Measurements from ENCODE around the gene TOM1.

The TOM1 gene

DNA sequence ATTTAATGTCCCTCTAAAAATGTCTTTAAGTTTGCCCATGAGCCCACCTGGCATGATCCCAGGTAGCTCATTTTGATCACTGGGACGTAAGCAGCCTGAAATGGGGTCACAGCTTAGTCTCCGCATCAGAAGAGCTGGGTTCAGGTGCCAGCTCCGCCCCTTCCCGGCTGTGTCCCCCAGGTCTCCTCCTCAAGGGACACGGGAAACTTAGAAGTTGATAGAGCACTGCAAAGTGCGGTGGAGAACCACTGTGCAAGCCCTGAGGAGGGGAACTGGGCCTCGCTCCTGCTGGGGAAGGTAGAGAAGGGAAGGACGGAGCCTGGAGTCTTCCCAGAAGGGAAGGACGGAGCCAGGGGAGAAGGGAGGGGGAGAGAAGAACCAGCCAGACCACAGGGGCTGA is 7.7 kb downstream of the TOM1 start:
- DNase-seq (ENCODE audit: low read depth, low spot score), result no peak

DNA sequence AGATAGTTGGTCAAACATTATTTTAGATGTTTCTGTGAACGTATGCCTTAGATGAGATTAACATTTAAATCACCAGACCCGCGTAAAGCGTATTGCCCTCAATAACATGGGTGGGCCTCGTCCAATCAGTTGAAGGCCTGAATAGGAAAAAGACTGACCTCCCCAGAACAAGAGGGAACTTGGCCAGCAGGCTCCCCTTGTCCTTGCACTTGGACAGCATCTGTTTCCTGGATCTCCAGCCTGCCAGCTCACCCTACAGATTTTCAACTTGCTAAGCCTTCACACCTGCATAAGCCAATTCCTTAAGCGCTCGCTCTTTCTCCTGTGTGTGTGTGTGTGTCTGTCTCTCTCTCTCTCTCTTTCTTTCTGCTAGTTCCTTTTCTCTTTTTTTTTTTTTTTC is 8.2 kb downstream of the TOM1 start:
- no peak for DNase-seq (ENCODE audit: low read depth, low spot score)

DNA sequence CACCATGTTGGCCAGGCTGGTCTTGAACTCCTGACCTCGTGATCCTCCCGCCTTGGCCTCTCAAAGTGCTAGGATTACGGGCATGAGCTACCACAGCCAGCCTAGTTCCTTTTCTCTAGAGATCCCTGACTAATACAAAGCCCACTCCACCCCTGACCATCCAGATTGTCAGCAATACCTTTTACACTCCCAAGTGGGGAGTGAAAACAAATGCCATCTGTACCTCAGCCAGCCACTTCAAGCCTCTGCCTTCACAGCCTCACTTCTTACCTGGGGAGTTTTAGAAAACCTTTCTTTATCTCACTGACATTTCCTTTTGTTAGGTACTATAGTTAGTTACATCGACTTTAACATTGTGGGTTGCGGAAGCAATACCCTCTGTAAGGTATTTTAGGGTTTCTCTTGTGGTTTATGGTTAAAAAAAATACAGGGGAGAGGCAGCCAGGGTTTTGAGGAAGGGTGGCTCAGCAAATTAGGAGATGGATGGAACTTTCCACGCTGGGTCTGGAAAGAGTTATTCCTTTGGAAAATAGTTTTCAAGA is 8.9 kb downstream of the TOM1 start:
- DNase-seq (ENCODE audit: low read depth, low spot score), result no peak

DNA sequence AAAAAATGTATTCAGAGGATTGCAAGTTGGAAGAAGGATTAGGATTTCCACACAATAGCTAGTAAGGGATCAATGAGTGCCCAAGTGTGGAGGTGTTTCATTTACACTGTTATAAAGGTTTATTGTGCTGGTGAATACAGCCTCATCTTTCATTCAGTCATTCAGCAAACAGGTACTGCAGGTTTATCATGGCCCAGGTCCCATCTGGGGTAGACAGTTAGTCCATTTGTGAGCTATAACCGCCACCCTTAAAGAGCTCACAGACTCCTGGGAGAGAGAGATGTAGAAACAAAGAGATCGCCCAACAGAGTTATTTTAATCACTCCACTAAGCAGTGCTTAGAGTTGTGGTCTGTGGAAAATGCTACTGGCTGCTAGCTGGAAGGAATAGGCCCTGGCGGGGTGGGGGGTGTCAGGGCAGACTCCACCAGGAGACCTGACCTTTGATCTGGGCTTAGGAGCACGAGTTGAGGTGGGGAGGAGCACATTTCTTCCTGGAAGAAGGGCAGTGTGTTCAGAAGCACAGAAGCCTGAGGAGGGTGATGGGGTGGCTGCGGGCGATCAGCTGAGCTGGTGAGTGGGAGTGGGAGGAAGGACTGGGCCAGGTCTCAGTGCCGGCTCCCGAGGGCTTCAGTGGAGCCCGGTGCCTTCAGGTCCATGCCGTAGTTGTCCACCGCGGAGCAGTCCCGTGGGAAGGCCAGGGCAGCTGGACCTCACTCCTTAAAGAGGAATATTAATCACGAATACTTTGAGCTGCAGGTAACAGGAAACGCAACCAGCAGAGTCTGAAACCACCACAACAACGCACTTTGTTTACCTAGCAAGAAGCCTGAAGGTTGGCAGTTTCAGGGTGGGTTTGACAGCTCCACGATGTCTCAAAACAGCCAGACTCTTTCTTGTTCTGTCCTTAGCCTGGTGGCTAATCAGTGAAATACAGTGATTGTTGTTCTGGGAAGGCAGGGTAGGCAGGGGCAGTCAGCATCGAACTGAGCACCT is 11.2 kb downstream of the TOM1 start:
- no peak for DNase-seq (ENCODE audit: low read depth, low spot score)

DNA sequence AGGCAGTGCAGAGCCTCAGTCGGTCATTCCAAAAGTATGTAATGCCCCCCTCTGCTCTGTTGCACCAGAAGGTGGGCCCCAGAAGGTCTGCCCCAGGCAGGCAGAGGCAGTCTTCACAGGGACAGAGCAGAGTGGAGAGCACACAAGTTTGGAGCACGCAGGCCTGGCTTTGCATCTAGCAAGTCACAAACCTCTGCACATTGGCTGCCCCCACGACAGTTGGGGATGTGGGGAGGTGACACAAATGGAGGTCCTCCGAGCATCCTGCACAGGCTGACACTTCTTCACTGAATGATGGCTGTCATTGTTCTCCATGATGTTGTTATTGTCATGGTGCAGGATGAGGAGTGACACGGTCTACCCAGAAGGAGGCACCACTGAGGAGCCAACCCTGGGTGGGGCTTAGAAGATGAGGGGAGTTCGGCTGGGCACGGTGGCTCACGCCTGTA is 11.9 kb downstream of the TOM1 start:
- DNase-seq (ENCODE audit: low read depth, low spot score), result no peak

DNA sequence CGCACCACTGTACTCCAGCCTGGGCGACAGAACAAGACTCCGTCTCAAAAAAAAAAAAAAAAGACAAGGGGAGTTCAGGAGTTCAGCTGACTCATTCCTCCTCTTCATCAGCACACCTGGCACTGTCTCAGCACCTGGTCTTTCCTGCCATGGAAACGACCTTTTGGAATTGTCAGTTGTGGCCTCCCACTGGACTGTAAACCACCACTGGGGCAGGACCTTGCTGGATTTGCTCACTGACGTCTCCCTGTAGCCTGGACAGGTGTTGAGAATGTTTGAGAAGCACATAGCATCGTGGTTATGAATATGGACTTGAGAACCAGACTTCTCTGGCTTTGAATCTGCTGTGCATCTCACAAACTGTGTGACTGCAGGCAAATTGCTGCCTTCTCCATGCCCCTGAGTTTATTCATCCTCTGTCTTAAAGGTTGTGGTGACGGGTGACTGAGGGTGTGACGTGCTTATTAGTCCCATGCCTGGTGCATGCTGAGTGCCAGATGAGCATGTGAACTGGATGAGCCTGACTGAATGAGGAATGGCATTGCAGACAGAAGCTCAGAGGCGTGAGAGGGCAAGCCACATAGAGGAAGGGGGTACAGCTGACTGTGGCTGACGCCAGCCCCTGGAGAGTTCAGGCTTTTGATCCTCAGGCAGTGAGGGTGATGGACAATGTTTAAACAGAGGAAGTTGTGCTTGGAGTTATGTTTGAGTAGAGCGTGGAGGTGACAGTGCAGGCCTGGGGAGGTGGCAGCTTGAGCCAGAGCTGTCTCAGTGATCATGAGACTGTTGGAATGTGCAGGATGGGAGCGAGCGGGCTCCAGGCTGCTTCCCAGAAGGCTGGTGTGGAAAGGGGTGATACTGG is 12.7 kb downstream of the TOM1 start:
- no peak for DNase-seq (ENCODE audit: low read depth, low spot score)

DNA sequence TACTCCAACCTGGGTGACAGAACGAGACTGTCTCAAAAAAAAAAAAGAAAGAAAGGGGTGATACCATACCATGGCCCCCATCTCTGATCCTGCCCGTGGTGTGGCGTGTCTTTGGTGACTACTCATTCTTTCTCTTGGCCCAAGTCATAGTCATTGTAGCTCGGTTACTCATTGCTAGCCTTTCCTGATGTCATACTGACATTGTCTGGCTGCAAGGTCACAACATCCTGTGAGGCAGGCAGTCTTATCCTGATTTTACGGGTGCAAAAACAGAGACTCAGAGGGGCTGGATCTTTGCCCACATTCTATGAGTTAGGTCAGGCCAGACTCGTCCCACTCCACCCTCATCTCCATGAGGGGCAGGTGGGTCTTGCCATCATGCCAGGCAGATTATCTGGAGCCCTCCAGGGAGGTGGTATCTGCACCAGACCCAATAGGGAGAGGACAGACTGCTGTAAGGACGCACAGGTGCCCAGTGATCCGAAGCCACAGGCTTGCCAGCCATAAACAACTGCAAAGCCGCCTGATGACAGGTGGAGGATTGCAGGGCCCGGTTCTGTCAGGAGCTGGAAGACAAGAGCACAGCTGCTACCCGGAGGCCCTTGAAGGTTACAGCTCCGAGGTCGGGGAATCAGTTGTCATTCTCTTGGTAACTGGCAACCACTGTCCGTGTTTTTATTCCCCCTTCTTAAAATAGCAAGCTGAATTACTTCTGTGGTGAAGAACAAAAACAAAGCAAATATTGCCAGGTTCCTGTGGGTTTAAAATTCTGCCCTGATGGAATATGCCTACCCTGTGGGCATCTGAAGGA is 13.8 kb downstream of the TOM1 start:
- no peak for DNase-seq (ENCODE audit: low read depth, low spot score)

DNA sequence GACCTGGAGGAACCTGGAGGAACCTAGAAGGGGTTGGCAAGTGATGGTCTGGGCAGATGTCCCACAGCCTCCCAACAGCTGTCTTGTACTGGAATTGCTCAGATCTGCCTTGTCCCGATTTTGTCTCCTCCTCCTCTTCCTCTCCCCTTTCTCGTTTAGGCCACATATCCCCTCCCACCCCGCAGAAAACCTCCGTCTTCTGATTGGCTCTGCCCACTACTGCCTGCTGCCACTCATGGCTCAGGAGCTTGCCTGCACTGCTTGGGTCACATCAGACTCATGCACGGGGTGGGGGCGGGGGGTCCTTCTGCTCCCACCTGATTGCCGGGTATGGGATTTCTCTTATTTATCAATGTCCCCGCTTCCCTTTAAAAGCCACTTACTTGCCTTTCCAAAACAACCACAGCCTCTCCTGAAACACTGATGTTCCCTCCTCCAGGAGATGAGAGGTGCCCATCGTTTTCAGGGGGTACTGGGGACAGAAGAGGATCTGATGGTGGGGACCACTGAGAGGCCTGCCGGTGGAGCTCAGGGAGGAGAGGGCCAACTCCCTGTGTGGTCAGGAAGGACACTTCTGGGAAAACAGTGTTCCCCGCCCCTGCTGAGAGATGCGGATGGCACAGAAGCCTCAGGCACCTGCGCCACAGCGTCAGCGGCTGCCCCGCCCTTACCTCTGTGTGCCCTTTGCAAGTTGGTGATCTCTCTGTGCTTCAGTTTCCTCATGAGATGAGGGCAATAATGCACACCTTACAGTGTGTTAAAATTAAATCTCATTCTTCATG is 14.7 kb downstream of the TOM1 start:
- DNase-seq (ENCODE audit: low read depth, low spot score), result no peak

DNA sequence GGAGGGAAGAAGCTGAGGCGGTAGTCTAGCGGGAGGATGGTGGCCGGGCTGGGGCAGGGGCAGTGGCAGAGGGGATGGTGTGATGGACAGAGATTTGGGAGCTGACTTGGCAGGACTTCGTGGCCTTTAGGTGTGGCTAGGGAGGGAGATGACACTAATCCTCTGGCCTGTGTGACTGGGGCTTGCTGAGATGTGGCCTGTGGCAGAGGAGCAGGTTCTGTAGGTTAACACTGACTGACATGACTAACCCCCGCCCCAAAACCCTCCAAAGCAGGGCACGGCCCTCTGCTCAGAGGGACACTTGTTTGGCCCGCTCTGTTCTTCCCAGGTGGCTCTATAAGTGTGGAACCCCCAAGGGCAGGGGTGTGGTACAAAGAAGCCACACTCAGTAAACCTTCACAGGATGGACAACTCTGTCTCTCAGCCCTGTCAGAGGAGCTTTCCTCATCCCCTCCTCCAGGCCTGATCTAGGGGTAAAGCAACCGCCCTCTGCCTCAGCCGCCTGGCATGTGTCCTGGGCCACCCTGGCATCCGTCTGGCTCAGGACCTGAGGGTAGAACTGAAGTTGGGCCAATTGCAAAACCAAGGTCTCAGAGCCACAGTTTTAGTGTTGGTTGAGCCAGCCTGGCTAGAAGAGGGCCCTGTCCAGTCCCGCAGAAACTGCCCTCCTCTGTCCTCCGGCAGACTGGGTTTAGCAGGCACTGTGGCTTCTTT is 15.6 kb downstream of the TOM1 start:
- no peak for DNase-seq (ENCODE audit: low read depth, low spot score)

DNA sequence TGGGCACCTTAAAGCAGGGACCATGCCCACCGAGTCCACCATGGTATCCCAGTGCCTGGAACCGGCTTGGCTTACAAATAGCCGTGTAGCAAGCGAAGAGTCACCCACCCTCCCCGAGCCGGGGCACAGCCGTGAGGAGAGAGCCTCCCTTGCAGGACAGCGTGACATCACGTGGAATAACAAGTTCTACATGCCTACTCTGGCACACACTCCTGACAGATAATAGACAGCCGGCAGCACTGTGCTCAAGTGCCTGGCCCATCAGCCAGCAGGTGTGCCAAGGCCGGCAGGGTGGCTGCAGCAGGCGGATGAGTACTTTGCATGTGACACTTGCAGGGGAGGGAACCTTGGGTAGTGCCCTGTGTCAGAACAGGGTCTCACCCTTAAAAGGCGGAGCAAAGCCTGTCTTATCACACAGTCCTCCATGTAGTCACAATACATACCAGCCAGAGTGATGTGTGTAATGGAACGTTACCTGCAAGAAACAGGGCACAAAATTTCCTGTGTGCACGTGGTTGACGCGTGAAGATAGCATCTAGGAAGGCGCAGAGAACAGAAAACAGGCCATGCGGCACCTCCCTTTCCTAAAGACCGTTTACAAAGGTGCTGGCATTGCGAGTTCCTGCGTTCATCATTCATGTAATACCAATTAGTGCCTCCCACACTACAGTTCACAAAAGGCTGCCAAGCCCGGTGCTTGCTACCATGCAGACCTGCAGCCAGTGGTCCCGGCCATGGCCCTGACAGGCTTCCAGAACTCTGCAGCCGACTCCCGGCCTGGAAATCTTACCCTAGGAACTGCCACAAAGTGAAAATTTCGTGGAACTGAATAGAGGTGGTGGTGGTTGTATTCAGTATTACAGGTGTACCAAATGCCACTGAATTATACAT is 16.4 kb downstream of the TOM1 start:
- no peak for DNase-seq (ENCODE audit: low read depth, low spot score)

DNA sequence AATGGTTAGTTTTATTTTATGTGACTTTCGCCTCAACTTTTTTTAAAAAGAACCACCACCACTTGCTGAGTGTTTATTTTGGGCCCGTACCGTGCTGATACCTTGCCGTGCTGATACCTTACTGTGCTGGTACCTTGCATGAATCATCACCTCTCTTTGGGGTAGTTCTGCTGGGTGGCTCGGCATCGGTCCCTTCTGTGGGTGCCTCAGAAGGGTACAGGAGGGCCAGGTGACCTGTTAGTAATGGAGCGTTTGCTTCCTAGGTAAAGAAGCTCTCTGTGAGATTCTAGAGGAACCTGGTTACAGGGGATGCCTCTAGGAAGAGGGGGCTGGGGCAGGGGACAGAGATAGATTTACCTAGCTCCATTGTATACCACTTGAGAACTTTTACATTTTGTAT is 17.1 kb downstream of the TOM1 start:
- no peak for DNase-seq (ENCODE audit: low read depth, low spot score)

DNA sequence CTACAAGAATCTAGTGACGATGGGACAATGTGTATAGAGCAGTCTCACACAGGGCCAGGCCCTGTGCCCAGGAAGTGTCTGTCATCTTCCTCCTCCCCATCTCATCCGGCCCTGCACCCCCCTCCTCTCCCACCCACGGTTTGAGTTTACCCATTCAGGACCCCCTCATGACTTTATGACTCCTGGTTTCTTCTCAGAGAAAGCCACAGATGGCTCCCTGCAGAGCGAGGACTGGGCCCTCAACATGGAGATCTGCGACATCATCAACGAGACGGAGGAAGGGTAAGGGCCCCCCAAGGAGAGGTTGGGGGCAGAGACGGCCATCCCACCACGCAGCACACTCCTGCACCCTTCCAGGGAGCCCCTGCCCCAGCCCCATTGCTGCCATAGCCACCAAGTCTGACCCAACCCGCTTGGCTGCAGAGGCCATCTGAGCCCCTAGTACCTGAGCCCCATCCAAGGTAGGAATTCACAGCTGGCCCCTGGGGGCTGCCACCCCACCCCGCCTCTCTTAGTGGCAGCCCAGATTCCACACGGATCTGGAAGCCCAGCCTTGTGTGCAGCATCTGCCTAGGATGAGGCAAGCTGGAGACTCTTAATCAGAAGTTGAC is 18.1 kb downstream of the TOM1 start:
- no peak for DNase-seq (ENCODE audit: low read depth, low spot score)

DNA sequence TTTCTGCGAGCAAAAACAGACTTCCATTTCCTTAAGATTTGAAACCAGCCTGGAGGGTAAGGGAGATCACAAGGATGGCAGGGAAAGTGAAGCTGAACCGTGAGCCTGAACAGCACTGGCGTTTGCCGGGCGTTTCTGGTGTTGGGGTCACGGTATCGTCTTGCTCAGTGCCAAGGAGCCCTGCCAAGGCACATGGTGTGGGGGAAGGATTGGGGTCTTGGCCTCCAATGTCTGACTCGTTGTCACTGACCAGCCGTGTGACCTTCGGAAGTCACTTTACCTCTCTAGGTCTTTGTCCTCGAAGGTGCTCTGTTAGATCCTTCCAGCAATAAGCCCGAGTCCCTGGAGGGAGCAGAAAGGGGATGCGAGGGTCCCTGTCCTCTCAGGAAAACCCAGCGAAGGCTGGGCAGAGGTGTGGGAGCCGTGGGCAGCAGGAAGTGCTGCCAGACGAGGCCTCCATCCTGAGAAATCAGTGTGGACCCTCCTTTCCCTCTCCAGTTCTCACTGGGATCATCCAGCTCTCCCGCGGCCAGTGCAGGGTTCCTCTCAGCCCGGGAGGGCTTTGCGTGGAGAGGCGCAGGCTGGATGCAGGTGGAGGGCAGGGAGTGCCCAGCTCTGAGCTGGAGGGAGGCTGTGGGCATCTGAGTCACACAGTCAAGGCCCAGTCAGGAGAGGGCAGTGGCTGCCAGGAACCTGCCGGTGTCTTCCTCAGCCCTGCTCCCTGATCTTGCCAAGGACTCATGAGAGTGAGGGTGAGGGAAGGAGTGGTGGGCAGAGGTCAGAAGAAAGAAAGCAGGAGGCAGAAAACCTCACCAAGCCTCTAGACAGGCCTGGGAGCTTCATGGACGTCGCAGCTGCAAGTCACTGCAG is 18.9 kb downstream of the TOM1 start:
- DNase-seq (ENCODE audit: low read depth, low spot score), result no peak

DNA sequence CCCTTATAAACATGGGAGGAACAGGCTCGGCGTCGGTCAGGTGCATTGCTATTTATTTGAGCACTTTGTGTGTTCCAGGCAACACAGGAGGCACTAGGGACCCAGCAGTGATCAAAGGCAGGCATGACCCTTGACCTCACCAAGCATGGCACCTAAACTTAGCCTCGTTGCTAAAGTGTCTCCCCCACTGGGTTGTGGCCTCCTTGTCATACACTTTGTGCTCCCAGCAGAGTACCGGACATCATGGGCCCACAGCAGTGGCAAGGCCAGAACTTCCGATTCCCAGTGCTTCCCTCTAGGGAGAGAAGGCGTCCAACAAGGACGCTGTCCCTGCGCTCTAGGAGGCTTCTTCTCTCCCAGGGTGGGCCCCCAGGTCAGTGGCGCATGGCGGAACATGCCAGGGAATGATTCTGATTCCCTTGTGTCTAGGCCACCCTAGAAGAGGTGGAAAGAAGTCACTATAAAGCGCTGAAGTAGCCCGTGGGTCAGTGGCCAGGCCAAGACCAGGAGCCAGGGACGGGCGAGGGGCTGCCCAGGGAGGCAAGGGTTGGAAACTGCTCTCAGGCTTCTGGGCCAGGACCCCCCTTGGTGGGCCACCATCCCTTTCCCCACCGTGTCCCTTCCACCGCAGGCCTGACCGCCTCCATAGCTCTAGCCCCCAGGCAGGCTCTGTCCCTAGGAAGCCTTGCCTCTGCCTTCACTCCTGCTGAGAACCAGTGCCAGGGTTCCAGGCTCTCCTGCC is 19.7 kb downstream of the TOM1 start:
- no peak for DNase-seq (ENCODE audit: low read depth, low spot score)

DNA sequence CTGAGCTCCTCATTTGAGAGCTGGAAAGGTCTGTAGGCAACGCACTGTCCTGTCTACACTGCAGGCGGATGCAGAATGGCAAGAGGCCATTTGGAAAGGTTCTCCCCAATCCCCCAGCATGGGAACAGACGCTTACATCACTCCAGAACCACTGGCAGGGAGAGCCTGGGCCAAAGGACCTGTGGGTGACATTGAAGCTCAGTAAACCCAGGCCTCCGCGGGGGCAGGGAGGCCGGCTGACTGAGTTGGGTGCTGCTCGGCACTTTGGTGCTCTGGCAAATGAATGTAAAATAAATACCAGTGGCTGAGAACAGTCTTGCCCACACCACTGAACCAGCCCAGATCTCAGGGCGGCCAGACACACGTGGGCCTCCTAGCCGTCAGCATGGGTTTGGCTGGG is 22.4 kb downstream of the TOM1 start:
- DNase-seq (ENCODE audit: low read depth, low spot score), result no peak

DNA sequence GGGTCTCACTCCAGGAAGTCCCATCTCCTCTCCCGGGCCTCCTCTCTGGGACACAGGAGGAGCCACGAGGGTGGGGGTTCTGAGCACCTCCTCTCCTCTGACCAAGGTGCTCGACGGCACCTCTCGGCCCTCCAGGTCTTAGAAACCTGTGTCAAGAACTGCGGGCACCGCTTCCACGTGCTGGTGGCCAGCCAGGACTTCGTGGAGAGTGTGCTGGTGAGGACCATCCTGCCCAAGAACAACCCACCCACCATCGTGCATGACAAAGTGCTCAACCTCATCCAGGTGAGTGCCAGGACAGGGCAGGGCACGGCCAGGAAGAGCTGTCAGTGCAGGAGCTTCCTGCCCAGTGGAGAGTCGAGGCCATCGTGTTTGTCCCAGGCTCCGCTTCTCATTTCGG is 23.2 kb downstream of the TOM1 start:
- DNase-seq (ENCODE audit: low read depth, low spot score), result no peak

DNA sequence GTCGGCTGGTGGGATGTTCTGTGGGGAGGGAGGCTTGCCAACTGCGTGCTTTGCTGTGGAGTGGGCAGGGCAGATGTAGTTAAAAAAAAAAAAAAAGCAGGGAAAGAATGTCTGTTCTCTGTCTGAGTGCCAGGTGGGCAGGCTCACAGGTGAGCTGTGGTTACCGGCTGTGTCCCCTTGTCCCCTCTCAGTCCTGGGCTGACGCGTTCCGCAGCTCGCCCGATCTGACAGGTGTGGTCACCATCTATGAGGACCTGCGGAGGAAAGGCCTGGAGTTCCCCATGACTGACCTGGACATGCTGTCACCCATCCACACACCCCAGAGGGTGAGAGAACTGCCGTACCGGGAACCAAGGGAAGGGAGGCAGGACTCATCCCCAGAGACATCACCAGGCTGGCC is 23.6 kb downstream of the TOM1 start:
- DNase-seq (ENCODE audit: low read depth, low spot score), result no peak
